ENCODE data around the gene MYF6. TPM values are rescaled to one million over a fixed set of nuclear protein-coding genes. Genes with fewer than 3 reads are reported as not detected.

MYF6 gene
- total RNA-seq, 4 donors from 2014 or later: 0.19 TPM; not detected in 3

DNA sequence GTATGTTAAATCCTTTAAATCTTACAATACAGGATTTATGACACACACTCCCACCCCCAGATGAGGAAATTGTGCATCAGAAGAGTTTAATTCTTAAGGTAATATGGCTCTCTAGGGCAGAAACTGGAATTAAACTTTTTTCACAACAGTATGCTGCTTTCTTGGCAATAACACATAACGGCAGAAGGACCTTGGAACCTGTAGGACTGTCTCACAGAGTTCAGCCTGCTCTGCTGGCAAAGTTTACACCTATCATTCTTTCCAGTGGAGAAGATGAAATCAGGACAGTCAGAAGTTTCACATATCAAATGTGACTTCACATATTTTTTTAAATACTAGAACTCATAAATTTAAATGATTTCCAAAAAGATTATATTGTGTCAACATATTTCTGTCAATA is 30.6 kb upstream of the MYF6 start:
- DNase-seq: no peak
- no peak for TF ChIP-seq POLR2A (IDR thresholded peaks at IDR 0.05)
- TF ChIP-seq, protein P1, sequence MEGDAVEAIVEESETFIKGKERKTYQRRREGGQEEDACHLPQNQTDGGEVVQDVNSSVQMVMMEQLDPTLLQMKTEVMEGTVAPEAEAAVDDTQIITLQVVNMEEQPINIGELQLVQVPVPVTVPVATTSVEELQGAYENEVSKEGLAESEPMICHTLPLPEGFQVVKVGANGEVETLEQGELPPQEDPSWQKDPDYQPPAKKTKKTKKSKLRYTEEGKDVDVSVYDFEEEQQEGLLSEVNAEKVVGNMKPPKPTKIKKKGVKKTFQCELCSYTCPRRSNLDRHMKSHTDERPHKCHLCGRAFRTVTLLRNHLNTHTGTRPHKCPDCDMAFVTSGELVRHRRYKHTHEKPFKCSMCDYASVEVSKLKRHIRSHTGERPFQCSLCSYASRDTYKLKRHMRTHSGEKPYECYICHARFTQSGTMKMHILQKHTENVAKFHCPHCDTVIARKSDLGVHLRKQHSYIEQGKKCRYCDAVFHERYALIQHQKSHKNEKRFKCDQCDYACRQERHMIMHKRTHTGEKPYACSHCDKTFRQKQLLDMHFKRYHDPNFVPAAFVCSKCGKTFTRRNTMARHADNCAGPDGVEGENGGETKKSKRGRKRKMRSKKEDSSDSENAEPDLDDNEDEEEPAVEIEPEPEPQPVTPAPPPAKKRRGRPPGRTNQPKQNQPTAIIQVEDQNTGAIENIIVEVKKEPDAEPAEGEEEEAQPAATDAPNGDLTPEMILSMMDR (IDR thresholded peaks at IDR 0.05): no peak
- no peaks in the 10 kb centered on the region for H3K36me3 ChIP-seq
- no peaks in the 10 kb centered on the region for H3K27me3 ChIP-seq
- H3K4me1 ChIP-seq: no peaks in the 10 kb centered on the region
- no peak overlapping the region for H3K27ac ChIP-seq
- intact Hi-C loops (cut with DNase I): no loop called here
- H3K4me3 ChIP-seq: no peak overlapping the region
- WGBS, 2 donors: 57 to 67% methylated on average over 1 of the region's 1 CpG
- no peaks in the 10 kb centered on the region for H3K9me3 ChIP-seq

- Histone ChIP-seq H3K27ac (no peak overlapping the region), H3K9me3 (no peaks in the 10 kb centered on the region), H3K27me3 (no peaks in the 10 kb centered on the region), H3K36me3 (no peaks in the 10 kb centered on the region), H3K4me3 (no peak overlapping the region), H3K4me1 (no peaks in the 10 kb centered on the region)
- WGBS, 2 donors: 78 to 91% methylated on average over 1 of the region's 1 CpG
- intact Hi-C loops (cut with DNase I): no loop called here
- no peak for TF ChIP-seq POLR2A (IDR thresholded peaks at IDR 0.05)
- DNase-seq: no peak
Measured at GRCh38 chr12:80677994-80678393, 29.4 kb upstream of the MYF6 start.

DNA sequence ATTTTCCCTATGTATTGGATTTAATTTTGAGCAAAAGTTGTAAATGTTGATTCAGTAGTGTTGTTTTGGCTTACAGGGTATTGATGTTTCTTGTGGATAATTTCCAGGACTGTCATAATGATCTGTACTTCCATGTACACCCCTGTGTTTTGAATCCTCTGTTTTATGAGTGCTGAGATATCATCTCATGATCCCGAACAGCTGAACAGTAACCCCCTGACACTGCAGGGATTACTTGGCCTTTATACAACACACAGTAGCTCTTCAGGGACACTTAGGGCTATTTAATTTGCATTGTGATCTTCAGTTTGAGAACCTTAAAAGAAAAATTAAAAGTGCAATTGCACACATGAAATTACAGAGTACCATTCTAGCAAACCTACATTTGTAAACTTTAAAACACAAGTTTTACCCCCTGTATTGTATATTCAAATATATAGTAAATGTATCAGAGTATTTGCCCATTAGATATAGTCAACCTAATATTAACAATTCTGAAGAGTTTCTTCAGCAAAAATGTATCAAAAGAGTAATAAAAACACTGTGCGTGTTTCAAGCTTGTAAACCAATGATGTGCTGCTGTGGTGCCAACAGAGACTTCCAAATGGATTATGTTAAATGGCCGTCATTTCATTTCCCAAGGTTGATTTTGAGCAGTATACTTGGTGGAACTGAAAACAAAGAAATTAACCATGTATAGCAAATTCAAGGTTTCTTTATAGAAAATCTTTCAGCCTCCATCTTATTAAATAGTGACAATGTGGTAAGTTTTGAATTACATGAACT is 27.9 kb upstream of the MYF6 start:
- TF ChIP-seq, protein P1 (IDR thresholded peaks at IDR 0.05): no peak
- no peak for TF ChIP-seq POLR2A (IDR thresholded peaks at IDR 0.05)
- intact Hi-C loops (cut with DNase I): no loop called here
- Histone ChIP-seq H3K27me3 (no peaks in the 10 kb centered on the region), H3K36me3 (no peaks in the 10 kb centered on the region), H3K9me3 (no peaks in the 10 kb centered on the region), H3K4me3 (no peak overlapping the region), H3K4me1 (no peaks in the 10 kb centered on the region), H3K27ac (no peak overlapping the region)
- DNase-seq: no peak
- 82 to 86% methylated on average over 3 of the region's 3 CpGs for WGBS, 2 donors

GRCh38 chr12:80681287-80681686 is 26.1 kb upstream of the MYF6 start:
- Histone ChIP-seq H3K4me3 (no peak overlapping the region), H3K36me3 (no peaks in the 10 kb centered on the region), H3K9me3 (no peaks in the 10 kb centered on the region), H3K27ac (no peak overlapping the region), H3K27me3 (no peaks in the 10 kb centered on the region), H3K4me1 (no peaks in the 10 kb centered on the region)
- WGBS, 2 donors: 59 to 75% methylated on average over 2 of the region's 2 CpGs
- no peak for DNase-seq
- intact Hi-C loops (cut with DNase I): no loop called here
- TF ChIP-seq, protein P1 (IDR thresholded peaks at IDR 0.05): no peak

DNA sequence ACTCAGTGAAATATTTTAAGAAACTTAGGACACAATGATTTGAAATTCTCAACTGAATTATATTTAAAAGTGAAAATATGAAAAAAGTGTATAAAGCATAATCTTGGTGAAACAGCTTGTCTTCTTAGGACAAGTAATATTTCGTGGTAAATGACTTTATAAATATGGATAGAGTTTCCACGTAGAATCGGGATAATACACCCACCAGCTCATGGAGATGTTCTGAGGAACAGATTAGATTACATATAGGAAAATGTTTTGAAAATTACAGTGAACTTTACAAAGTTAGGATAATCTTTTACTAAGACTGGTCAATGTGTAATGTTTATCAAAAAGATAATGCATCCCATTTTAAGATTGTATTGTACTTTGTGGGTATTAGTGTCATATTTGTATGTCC is 25.6 kb upstream of the MYF6 start:
- Histone ChIP-seq H3K4me3 (no peak overlapping the region), H3K27me3 (no peaks in the 10 kb centered on the region), H3K4me1 (no peaks in the 10 kb centered on the region), H3K9me3 (no peaks in the 10 kb centered on the region), H3K36me3 (no peaks in the 10 kb centered on the region), H3K27ac (no peak overlapping the region)
- WGBS, 2 donors: 77 to 81% methylated on average over 3 of the region's 3 CpGs
- intact Hi-C loops (cut with DNase I): no loop called here
- TF ChIP-seq, protein P1 (IDR thresholded peaks at IDR 0.05): no peak
- no peak for TF ChIP-seq POLR2A (IDR thresholded peaks at IDR 0.05)
- no peak for DNase-seq

Measured in esophagus squamous epithelium (tissue), 5 donors.